Liver (tissue), 9 donors: ENCODE results near the gene HDGFL3. TPM values are rescaled to one million over a fixed set of nuclear protein-coding genes. Genes with fewer than 3 reads are reported as not detected.

Source experiments
- DNase-seq: peaks from one replicate; pipeline ENCODE4 v3.0.0-alpha.2; 2017; ENCODE audit warnings: low spot score
- H3K27ac ChIP-seq, 2 donors: one replicate each; pipeline ENCODE4 v1.7.0; 2013; ENCODE audit warnings: inconsistent platforms in 2 of 2, low read length in 2 of 2, control low read depth in 1 of 2, low read depth in 1 of 2, mild to moderate bottlenecking in 1 of 2
- H3K27me3 ChIP-seq, 4 donors: one replicate each; pipeline versions ENCODE4 v1.6.1 to v1.7.0; 2013; ENCODE audit warnings: low read length in 3 of 4, inconsistent platforms in 1 of 4, mild to moderate bottlenecking in 1 of 4, moderate library complexity in 1 of 4; ENCODE audit not compliant: control insufficient read depth in 4 of 4, insufficient read depth in 4 of 4
- H3K36me3 ChIP-seq, 4 donors: one replicate each; pipeline versions ENCODE4 v1.6.1 to v1.7.0; 2013; ENCODE audit warnings: low read length in 3 of 4, mild to moderate bottlenecking in 3 of 4, low read depth in 1 of 4, moderate library complexity in 1 of 4; ENCODE audit not compliant: control insufficient read depth in 4 of 4, insufficient read depth in 3 of 4
- H3K4me1 ChIP-seq, 4 donors: one replicate each; pipeline versions ENCODE4 v1.6.1 to v1.7.0; 2013; ENCODE audit warnings: low read length in 3 of 4, mild to moderate bottlenecking in 3 of 4, moderate library complexity in 1 of 4; ENCODE audit not compliant: control insufficient read depth in 4 of 4, insufficient read depth in 4 of 4
- H3K4me3 ChIP-seq, 3 donors: one replicate each; pipeline versions ENCODE4 v1.6.1 to v1.7.0; 2013; ENCODE audit warnings: low read length in 3 of 3, control low read depth in 1 of 3, low read depth in 1 of 3, mild to moderate bottlenecking in 1 of 3
- H3K9ac ChIP-seq, 2 donors: one replicate each; pipeline ENCODE4 v1.7.0; 2013; ENCODE audit warnings: low read length in 2 of 2, mild to moderate bottlenecking in 2 of 2, moderate library complexity in 2 of 2, control low read depth in 1 of 2, low read depth in 1 of 2
- H3K9me3 ChIP-seq, 4 donors: one replicate each; pipeline versions ENCODE4 v1.6.1 to v1.7.0; 2013; ENCODE audit warnings: low read length in 3 of 4; ENCODE audit not compliant: control insufficient read depth in 4 of 4
- CTCF ChIP-seq: fragments of 150-350 bp; IDR thresholded peaks from 2 replicates; pipeline ENCODE4 v1.5.1; 2017; ENCODE audit warnings: improper control_type of control experiment, low read depth, low read length; ENCODE audit not compliant: missing input control
- EGR1 ChIP-seq, 2 donors: IDR thresholded peaks; 2 replicates each; pipeline ENCODE4 v1.6.1; 2016 to 2018; ENCODE audit warnings: antibody characterized with exemption in 2 of 2, low read depth in 2 of 2
- FOXA1 ChIP-seq: IDR thresholded peaks from 2 replicates; pipeline ENCODE4 v1.6.1; 2016; ENCODE audit warnings: antibody characterized with exemption
- FOXA2 ChIP-seq: IDR thresholded peaks from 2 replicates; pipeline ENCODE4 v1.6.1; 2016; ENCODE audit warnings: antibody characterized with exemption
- GABPA ChIP-seq, 2 donors: IDR thresholded peaks in 1 of 2; conservative IDR thresholded peaks in 1 of 2; 2 replicates each; pipeline ENCODE4 v1.6.1; 2016; ENCODE audit warnings: antibody characterized with exemption in 2 of 2, mild to moderate bottlenecking in 1 of 2, moderate library complexity in 1 of 2
- HNF4A ChIP-seq, 2 donors: conservative IDR thresholded peaks; 2 replicates each; pipeline ENCODE4 v1.6.1; 2016; ENCODE audit warnings: antibody characterized with exemption in 2 of 2, mild to moderate bottlenecking in 2 of 2
- HNF4G ChIP-seq: IDR thresholded peaks from 2 replicates; pipeline ENCODE4 v1.6.1; 2016; ENCODE audit warnings: antibody characterized with exemption
- JUND ChIP-seq, 2 donors: IDR thresholded peaks; 2 replicates each; pipeline ENCODE4 v1.6.1; 2016; ENCODE audit warnings: antibody characterized with exemption in 2 of 2
- MAX ChIP-seq: IDR thresholded peaks from 2 replicates; pipeline ENCODE4 v1.6.1; 2016; ENCODE audit warnings: antibody characterized with exemption
- NR2F2 ChIP-seq: IDR thresholded peaks from 2 replicates; pipeline ENCODE4 v1.6.1; 2016; ENCODE audit warnings: antibody characterized with exemption
- RAD21 ChIP-seq, 2 donors: IDR thresholded peaks; 2 replicates each; pipeline ENCODE4 v1.6.1; 2016; ENCODE audit warnings: antibody characterized with exemption in 2 of 2, mild to moderate bottlenecking in 2 of 2
- RXRA ChIP-seq, 2 donors: IDR thresholded peaks; 2 replicates each; pipeline ENCODE4 v1.6.1; 2017 to 2018; ENCODE audit warnings: antibody characterized with exemption in 2 of 2, mild to moderate bottlenecking in 1 of 2
- SP1 ChIP-seq: IDR thresholded peaks from 2 replicates; pipeline ENCODE4 v1.6.1; 2018; ENCODE audit warnings: antibody characterized with exemption, mild to moderate bottlenecking
- TAF1 ChIP-seq: conservative IDR thresholded peaks from 2 replicates; pipeline ENCODE4 v1.6.1; 2016; ENCODE audit warnings: antibody characterized with exemption, mild to moderate bottlenecking
- YY1 ChIP-seq: IDR thresholded peaks from 2 replicates; pipeline ENCODE4 v1.6.1; 2016; ENCODE audit warnings: antibody characterized with exemption, mild to moderate bottlenecking
- WGBS: extraction: QIAGEN DNeasy Blood & Tissue Kit; methylation state at CpG from one replicate; pipeline ENCODE4 v1.1.7; 2013; 5-methylcytosine and 5-hydroxymethylcytosine counted together
- polyA plus RNA-seq, 2 donors: library from polyadenylated mRNA; stranded (reverse) in 1 of 2; unstranded in 1 of 2; fragments of 200-250 nt in 1 of 2; fragments of >200 nt in 1 of 2; fragmentation: Nextera tagmentation in 1 of 2; extraction: Ambion mirVana in 1 of 2; gene quantifications; one replicate each; pipeline versions ENCODE4 v1.2.1 to v1.2.3, GENCODE V29; 2013 to 2015
- total RNA-seq, 2 donors: library from RNA; depleted of rRNA; stranded (reverse); fragments of >200 nt; gene quantifications; one replicate each; pipeline ENCODE4 v1.2.3, GENCODE V29; 2014
- TF ChIP-seq, protein P1 (sequence below): IDR thresholded peaks from 2 replicates; pipeline ENCODE4 v1.6.1; 2016; ENCODE audit warnings: antibody characterized with exemption
- TF ChIP-seq, protein P2 (sequence below): IDR thresholded peaks from 2 replicates; pipeline ENCODE4 v1.6.1; 2016; ENCODE audit warnings: antibody characterized with exemption
- TF ChIP-seq, protein P3 (sequence below): IDR thresholded peaks from 2 replicates; pipeline ENCODE4 v1.6.1; 2016; ENCODE audit warnings: antibody characterized with exemption, mild to moderate bottlenecking
- donor health status: healthy.
- donor health status: healthy.
- donor health status: healthy.
- donor health status: healthy.
- donor health status: healthy.

The HDGFL3 gene
- total and polyA plus RNA-seq, 4 donors, result 0.44 to 3.5 (median 1.0) TPM

- Histone ChIP-seq H3K9ac (no peak overlapping the region), H3K4me1 (peaks cover 0 to 13% (median 4%) of the 10 kb centered on the region in 4 donors), H3K27me3 (peaks cover 0 to 11% (median 3%) of the 10 kb centered on the region in 4 donors), H3K9me3 (no peaks in the 10 kb centered on the region), H3K36me3 (no peaks in the 10 kb centered on the region), H3K27ac (no peak overlapping the region), H3K4me3 (no peak overlapping the region)
- DNase-seq, result no peak
- WGBS, result 86% methylated on average over 4 of the region's 4 CpGs
- TF ChIP-seq HNF4A (conservative IDR thresholded peaks at IDR 0.05) (no peak), EGR1 (IDR thresholded peaks at IDR 0.05; ENCODE audit: low read depth in 2 of 2) (no peak), HNF4G (no peak), MAX (no peak), RXRA (IDR thresholded peaks at IDR 0.05) (no peak), CTCF (no peak), FOXA2 (no peak), RAD21 (IDR thresholded peaks at IDR 0.05) (no peak), GABPA (IDR thresholded peaks at IDR 0.05 in 1 of 2, conservative IDR thresholded peaks at IDR 0.05 in 1 of 2) (no peak), SP1 (no peak), JUND (IDR thresholded peaks at IDR 0.05) (no peak), NR2F2 (no peak), TAF1 (no peak), FOXA1 (no peak), YY1 (no peak)
- TF ChIP-seq, protein P1, sequence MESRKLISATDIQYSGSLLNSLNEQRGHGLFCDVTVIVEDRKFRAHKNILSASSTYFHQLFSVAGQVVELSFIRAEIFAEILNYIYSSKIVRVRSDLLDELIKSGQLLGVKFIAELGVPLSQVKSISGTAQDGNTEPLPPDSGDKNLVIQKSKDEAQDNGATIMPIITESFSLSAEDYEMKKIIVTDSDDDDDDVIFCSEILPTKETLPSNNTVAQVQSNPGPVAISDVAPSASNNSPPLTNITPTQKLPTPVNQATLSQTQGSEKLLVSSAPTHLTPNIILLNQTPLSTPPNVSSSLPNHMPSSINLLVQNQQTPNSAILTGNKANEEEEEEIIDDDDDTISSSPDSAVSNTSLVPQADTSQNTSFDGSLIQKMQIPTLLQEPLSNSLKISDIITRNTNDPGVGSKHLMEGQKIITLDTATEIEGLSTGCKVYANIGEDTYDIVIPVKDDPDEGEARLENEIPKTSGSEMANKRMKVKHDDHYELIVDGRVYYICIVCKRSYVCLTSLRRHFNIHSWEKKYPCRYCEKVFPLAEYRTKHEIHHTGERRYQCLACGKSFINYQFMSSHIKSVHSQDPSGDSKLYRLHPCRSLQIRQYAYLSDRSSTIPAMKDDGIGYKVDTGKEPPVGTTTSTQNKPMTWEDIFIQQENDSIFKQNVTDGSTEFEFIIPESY, result no peak
- TF ChIP-seq, protein P2, sequence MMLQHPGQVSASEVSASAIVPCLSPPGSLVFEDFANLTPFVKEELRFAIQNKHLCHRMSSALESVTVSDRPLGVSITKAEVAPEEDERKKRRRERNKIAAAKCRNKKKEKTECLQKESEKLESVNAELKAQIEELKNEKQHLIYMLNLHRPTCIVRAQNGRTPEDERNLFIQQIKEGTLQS, result no peak
- TF ChIP-seq, protein P3, sequence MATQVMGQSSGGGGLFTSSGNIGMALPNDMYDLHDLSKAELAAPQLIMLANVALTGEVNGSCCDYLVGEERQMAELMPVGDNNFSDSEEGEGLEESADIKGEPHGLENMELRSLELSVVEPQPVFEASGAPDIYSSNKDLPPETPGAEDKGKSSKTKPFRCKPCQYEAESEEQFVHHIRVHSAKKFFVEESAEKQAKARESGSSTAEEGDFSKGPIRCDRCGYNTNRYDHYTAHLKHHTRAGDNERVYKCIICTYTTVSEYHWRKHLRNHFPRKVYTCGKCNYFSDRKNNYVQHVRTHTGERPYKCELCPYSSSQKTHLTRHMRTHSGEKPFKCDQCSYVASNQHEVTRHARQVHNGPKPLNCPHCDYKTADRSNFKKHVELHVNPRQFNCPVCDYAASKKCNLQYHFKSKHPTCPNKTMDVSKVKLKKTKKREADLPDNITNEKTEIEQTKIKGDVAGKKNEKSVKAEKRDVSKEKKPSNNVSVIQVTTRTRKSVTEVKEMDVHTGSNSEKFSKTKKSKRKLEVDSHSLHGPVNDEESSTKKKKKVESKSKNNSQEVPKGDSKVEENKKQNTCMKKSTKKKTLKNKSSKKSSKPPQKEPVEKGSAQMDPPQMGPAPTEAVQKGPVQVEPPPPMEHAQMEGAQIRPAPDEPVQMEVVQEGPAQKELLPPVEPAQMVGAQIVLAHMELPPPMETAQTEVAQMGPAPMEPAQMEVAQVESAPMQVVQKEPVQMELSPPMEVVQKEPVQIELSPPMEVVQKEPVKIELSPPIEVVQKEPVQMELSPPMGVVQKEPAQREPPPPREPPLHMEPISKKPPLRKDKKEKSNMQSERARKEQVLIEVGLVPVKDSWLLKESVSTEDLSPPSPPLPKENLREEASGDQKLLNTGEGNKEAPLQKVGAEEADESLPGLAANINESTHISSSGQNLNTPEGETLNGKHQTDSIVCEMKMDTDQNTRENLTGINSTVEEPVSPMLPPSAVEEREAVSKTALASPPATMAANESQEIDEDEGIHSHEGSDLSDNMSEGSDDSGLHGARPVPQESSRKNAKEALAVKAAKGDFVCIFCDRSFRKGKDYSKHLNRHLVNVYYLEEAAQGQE, result no peak
These were observed 4.1 kb downstream of the HDGFL3 start for GRCh38 chr15:83203543-83203942.
